Endothelial cell (in vitro differentiated cells): Measurements from ENCODE around the gene STX19. TPM values are rescaled to one million over a fixed set of nuclear protein-coding genes. Genes with fewer than 3 reads are reported as not detected.

Source experiments
- DNase-seq: peaks from one replicate; pipeline ENCODE4 v3.0.0; 2021; ENCODE audit warnings: low spot score
- H3K27ac Mint-ChIP-seq: one replicate; pipeline ENCODE4 v1.8.0; 2021; ENCODE audit warnings: mixed read lengths, inconsistent platforms; ENCODE audit not compliant: unreplicated experiment
- H3K27me3 Mint-ChIP-seq: one replicate; pipeline ENCODE4 v1.8.0; 2021; ENCODE audit warnings: mild to moderate bottlenecking, moderate library complexity, mixed read lengths, inconsistent platforms; ENCODE audit not compliant: unreplicated experiment
- H3K36me3 Mint-ChIP-seq: one replicate; pipeline ENCODE4 v1.8.0; 2021; ENCODE audit warnings: mild to moderate bottlenecking, low read depth, mixed read lengths, inconsistent platforms; ENCODE audit not compliant: unreplicated experiment
- H3K4me1 Mint-ChIP-seq: one replicate; pipeline ENCODE4 v1.8.0; 2021; ENCODE audit warnings: mild to moderate bottlenecking, mixed read lengths, inconsistent platforms; ENCODE audit not compliant: unreplicated experiment
- H3K4me3 Mint-ChIP-seq: one replicate; pipeline ENCODE4 v1.8.0; 2021; ENCODE audit warnings: mild to moderate bottlenecking, mixed read lengths, inconsistent platforms; ENCODE audit not compliant: unreplicated experiment
- H3K9me3 Mint-ChIP-seq: one replicate; pipeline ENCODE4 v1.8.0; 2021; ENCODE audit warnings: mixed read lengths, inconsistent platforms; ENCODE audit not compliant: unreplicated experiment
- total RNA-seq: library from RNA; stranded (reverse); fragmentation: NEBNext Ultra II Directional; extraction: Animal tissue kit (Norgen Biotek cat#: 25700); gene quantifications from one replicate; pipeline ENCODE4 v1.2.1, GENCODE V29; 2021; ENCODE audit not compliant: unreplicated experiment
- TF ChIP-seq, protein P1 (sequence below): fragments of 200-600 bp; sonication (generic); IDR thresholded peaks from one replicate; pipeline ENCODE4 v1.5.0; 2021; ENCODE audit warnings: antibody characterized with exemption; ENCODE audit not compliant: unreplicated experiment

The STX19 gene
- total RNA-seq, 1 donor from 2014 or later: not detected

DNA sequence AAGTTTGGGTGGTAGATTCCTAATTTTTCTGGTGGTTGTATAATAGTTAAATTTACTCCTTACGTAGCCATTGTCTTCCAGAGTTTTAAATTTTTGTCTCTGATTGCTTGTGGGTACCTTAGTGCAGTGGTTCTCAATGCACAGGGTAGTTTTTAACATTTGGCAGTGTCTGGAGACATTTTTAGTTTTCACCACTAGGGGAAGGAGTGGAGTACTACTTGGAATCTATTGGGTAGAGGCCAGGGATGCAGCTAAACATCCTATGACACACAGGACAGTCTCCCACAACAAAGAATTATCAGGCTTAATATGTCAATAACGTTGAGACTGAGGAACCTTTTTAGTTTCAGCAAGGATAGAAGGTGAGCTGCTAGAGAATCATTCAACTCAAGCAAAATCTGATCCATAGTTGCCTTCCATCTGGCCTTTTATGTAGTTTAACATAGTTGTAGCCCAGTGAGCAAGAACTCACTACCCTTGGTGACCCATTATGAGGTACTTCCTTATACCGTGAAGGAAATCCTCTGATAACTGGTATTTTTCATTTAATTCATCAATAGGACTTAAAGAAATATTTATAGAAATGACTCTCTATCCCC lies 8.6 kb upstream of the STX19 start:
- Mint-ChIP-seq H3K4me1 (no peaks in the 10 kb centered on the region), H3K9me3 (no peaks in the 10 kb centered on the region), H3K36me3 (peaks cover 3% of the 10 kb centered on the region), H3K4me3 (no peak overlapping the region), H3K27me3 (no peaks in the 10 kb centered on the region), H3K27ac (no peak overlapping the region)
- TF ChIP-seq, protein P1, sequence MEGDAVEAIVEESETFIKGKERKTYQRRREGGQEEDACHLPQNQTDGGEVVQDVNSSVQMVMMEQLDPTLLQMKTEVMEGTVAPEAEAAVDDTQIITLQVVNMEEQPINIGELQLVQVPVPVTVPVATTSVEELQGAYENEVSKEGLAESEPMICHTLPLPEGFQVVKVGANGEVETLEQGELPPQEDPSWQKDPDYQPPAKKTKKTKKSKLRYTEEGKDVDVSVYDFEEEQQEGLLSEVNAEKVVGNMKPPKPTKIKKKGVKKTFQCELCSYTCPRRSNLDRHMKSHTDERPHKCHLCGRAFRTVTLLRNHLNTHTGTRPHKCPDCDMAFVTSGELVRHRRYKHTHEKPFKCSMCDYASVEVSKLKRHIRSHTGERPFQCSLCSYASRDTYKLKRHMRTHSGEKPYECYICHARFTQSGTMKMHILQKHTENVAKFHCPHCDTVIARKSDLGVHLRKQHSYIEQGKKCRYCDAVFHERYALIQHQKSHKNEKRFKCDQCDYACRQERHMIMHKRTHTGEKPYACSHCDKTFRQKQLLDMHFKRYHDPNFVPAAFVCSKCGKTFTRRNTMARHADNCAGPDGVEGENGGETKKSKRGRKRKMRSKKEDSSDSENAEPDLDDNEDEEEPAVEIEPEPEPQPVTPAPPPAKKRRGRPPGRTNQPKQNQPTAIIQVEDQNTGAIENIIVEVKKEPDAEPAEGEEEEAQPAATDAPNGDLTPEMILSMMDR: peak; percentile 70
- no peak for DNase-seq

DNA sequence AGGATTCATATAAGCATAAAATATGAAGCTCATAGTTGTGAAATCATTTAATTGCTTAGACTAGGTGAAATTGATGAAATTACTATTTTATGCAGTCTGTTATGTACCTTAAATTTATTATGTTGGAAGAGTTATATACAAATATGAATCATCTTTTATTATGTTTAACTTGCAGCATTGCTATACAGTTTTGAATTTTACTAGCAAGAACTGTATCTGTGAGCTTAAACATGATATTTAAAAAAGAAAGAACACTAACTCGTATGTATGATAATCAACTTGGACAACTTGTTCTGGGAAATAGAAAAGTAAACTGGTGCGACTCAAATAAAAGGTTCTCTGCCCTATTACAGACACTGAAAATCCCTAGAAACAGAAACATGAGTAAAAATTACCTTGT lies 1.8 kb downstream of the STX19 start:
- TF ChIP-seq, protein P1: no peak
- Mint-ChIP-seq H3K9me3 (no peaks in the 10 kb centered on the region), H3K4me1 (peaks cover 5% of the 10 kb centered on the region), H3K4me3 (no peak overlapping the region), H3K27me3 (no peaks in the 10 kb centered on the region), H3K36me3 (no peaks in the 10 kb centered on the region), H3K27ac (no peak overlapping the region)
- no peak for DNase-seq

DNA sequence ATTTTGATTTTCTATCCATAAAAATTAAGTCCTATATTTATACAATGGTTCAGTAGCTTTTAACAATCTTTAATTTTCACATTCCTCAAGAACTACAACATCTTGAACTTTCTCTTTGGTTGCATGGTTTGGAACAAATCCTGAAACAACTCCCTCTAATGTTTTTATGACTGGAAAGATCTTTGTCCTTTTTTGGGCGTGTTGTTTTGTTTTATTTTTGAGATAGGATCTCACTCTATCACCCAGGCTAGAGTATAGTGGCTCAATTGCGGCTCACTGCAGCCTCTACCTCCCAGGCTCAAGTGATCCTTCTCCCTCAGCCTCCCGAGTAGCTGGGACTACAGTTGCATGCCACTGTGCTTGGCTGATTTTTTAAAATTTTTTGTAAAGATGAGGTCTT lies 4.0 kb downstream of the STX19 start:
- no peaks in the 10 kb centered on the region for H3K9me3 Mint-ChIP-seq
- no peaks in the 10 kb centered on the region for H3K27me3 Mint-ChIP-seq
- DNase-seq: no peak
- TF ChIP-seq, protein P1: no peak
- peaks cover 5% of the 10 kb centered on the region for H3K4me1 Mint-ChIP-seq
- no peak overlapping the region for H3K27ac Mint-ChIP-seq
- H3K36me3 Mint-ChIP-seq: no peaks in the 10 kb centered on the region
- no peak overlapping the region for H3K4me3 Mint-ChIP-seq

DNA sequence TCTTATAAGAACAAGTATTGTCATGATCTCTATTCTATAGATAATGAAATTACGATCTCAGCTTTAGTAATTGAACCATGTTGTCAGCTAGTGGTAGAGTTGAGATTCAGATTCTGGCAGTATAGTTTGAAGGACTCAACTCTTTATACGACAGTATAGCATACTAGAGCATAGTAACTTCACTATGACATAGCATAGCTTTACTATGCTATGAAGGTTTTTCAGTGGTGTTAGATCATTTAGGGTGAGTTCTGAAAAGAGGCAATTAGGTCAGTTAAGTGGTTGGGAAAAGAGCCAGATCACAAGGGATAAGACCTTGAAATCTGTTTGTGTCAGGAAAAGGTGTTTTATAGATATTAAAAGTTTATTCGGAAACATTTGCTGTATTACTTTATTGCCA lies 8.1 kb downstream of the STX19 start:
- H3K27me3 Mint-ChIP-seq: no peaks in the 10 kb centered on the region
- no peaks in the 10 kb centered on the region for H3K9me3 Mint-ChIP-seq
- no peak for DNase-seq
- no peak overlapping the region for H3K27ac Mint-ChIP-seq
- no peak overlapping the region for H3K4me3 Mint-ChIP-seq
- no peaks in the 10 kb centered on the region for H3K4me1 Mint-ChIP-seq
- H3K36me3 Mint-ChIP-seq: no peaks in the 10 kb centered on the region
- TF ChIP-seq, protein P1: no peak

DNA sequence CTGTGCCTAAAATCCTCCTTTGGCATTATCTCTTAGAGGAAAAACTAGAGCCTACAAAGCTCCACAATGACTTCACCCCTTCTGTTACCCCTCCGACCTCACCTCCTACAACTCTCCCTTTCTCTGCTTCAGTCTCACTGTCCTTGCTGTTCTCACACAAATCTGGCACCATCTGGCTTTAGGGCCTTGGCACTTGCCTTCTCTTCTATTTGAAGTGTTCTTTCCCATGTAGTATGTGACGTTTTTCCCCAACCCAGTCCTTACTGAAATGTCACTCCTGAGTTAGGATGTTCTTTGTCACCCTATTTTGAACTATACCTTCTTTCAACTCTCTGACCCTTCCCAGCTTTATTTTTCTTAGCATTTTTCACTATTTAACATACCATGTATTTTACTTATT lies 8.7 kb downstream of the STX19 start:
- H3K9me3 Mint-ChIP-seq: no peaks in the 10 kb centered on the region
- H3K27ac Mint-ChIP-seq: no peak overlapping the region
- DNase-seq: no peak
- H3K4me3 Mint-ChIP-seq: no peak overlapping the region
- H3K4me1 Mint-ChIP-seq: no peaks in the 10 kb centered on the region
- no peaks in the 10 kb centered on the region for H3K36me3 Mint-ChIP-seq
- no peaks in the 10 kb centered on the region for H3K27me3 Mint-ChIP-seq
- TF ChIP-seq, protein P1: no peak
